ENCODE data around the gene LST1.
A peak's percentile ranks its signal among the peaks of the same experiment; 100 is the strongest.
"Not testable (repeated sequence)": the region's sequence is repeated elsewhere in the genome, so short reads cannot be mapped to it uniquely, and the experiment has no call there.

LST1 gene

GRCh38 chr6:31580807-31581433 is 5.2 kb upstream of the LST1 start:
- peak; percentile 85 to 93 for DNase-seq (ENCODE audit: low read depth in 2 of 2)

- no peak for DNase-seq (ENCODE audit: low read depth in 2 of 2)
These were observed 4.4 kb upstream of the LST1 start for GRCh38 chr6:31581434-31582229.

GRCh38 chr6:31582230-31582643 is 3.8 kb upstream of the LST1 start, which contains the start of gene LTB:
LTB (minus strand) TSS chr6:31582424; CDS start chr6:31582417, 7 bp downstream.
- no peak for DNase-seq (ENCODE audit: low read depth in 2 of 2)

- no peak for DNase-seq (ENCODE audit: low read depth in 2 of 2)
These were observed 586 bp upstream of the LST1 start for GRCh38 chr6:31585491-31585890.

GRCh38 chr6:31586599-31587281 is 663 bp downstream of the LST1 start:
- DNase-seq (ENCODE audit: low read depth in 2 of 2) = no peak

- no peak for DNase-seq (ENCODE audit: low read depth in 2 of 2)
These were observed 2.0 kb downstream of the LST1 start for GRCh38 chr6:31587791-31588777.

- DNase-seq (ENCODE audit: low read depth in 2 of 2) = no peak
These were observed 3.0 kb downstream of the LST1 start for GRCh38 chr6:31588871-31589650.

- DNase-seq (ENCODE audit: low read depth in 2 of 2) = not testable (repeated sequence)
These were observed 4.6 kb downstream of the LST1 start for GRCh38 chr6:31590691-31591090.

GRCh38 chr6:31592396-31592771 is 6.3 kb downstream of the LST1 start:
- no peak for DNase-seq (ENCODE audit: low read depth in 2 of 2)

GRCh38 chr6:31597006-31597405 is 10.9 kb downstream of the LST1 start:
- peak in 1 of 2 donors; percentile 48 for DNase-seq (ENCODE audit: low read depth in 2 of 2)

GRCh38 chr6:31607317-31607716 is 21.2 kb downstream of the LST1 start:
- DNase-seq (ENCODE audit: low read depth in 2 of 2) = no peak

GRCh38 chr6:31609519-31610406 is 23.7 kb downstream of the LST1 start:
- no peak for DNase-seq (ENCODE audit: low read depth in 2 of 2)

- no peak for DNase-seq (ENCODE audit: low read depth in 2 of 2)
These were observed 24.9 kb downstream of the LST1 start for GRCh38 chr6:31610968-31611367.

GRCh38 chr6:31614075-31614619 is 28.1 kb downstream of the LST1 start:
- no peak for DNase-seq (ENCODE audit: low read depth in 2 of 2)

GRCh38 chr6:31614684-31615578 is 28.9 kb downstream of the LST1 start, which contains the start of gene AIF1:
AIF1 (plus strand) TSS chr6:31615234; CDS start chr6:31615330, 96 bp downstream.
- DNase-seq (ENCODE audit: low read depth in 2 of 2) = no peak

- no peak for DNase-seq (ENCODE audit: low read depth in 2 of 2)
These were observed 29.7 kb downstream of the LST1 start for GRCh38 chr6:31615748-31616147.

- no peak for DNase-seq (ENCODE audit: low read depth in 2 of 2)
These were observed 30.9 kb downstream of the LST1 start for GRCh38 chr6:31617010-31617409.

Measured in stimulated activated CD4-positive, alpha-beta T cell treated with anti-CD3 and anti-CD28 coated beads, Interleukin-1b, Interleukin-23, amount 100 ng/mL, for 4 hours (primary cell).